H1 (cell line): Measurements from ENCODE around the gene GJE1. TPM values are rescaled to one million over a fixed set of nuclear protein-coding genes. Genes with fewer than 3 reads are reported as not detected.

Experiments
- BACH1 ChIP-seq: IDR thresholded peaks from 2 replicates; pipeline ENCODE4 v1.6.1; 2012; ENCODE audit warnings: low read length, improper control_type of control experiment
- CBX8 ChIP-seq: fragments of 300-800, 300-1000 bp; sonication (generic); IDR thresholded peaks from 2 replicates; pipeline ENCODE4 v1.7.1; 2016; ENCODE audit warnings: low read depth, low read length, borderline replicate concordance
- CEBPB ChIP-seq: IDR thresholded peaks from 2 replicates; pipeline ENCODE4 v1.6.1; 2012; ENCODE audit warnings: low read depth, low read length
- CHD2 ChIP-seq: IDR thresholded peaks from 2 replicates; pipeline ENCODE4 v1.6.1; 2012; ENCODE audit warnings: low read length, improper control_type of control experiment
- CTCF ChIP-seq, 3 experiments: IDR thresholded peaks; 1 replicate in 2 of 3; 2 replicates in 1 of 3; pipeline versions ENCODE4 v1.5.1 to v1.6.1; 2011; ENCODE audit warnings: low read length in 3 of 3, mild to moderate bottlenecking in 3 of 3, inconsistent platforms in 2 of 3, low read depth in 1 of 3, moderate library complexity in 1 of 3; ENCODE audit not compliant: insufficient read depth in 1 of 3; ENCODE audit errors: control extremely low read depth in 1 of 3
- KDM1A ChIP-seq: fragments of 200-600, 300-600 bp; sonication (generic); IDR thresholded peaks from 2 replicates; pipeline ENCODE4 v1.7.1; 2016; ENCODE audit warnings: mild to moderate bottlenecking, low read length, borderline replicate concordance
- MAX ChIP-seq: IDR thresholded peaks from 2 replicates; pipeline ENCODE4 v1.6.1; 2012; ENCODE audit warnings: inconsistent platforms
- POLR2AphosphoS5 ChIP-seq: IDR thresholded peaks from 2 replicates; pipeline ENCODE4 v1.6.1; 2011; ENCODE audit warnings: low read depth, low read length
- RAD21 ChIP-seq, 2 experiments: IDR thresholded peaks in 1 of 2; conservative IDR thresholded peaks in 1 of 2; 2 replicates each; pipeline ENCODE4 v1.6.1; 2011; ENCODE audit warnings: low read depth in 2 of 2, low read length in 2 of 2, improper control_type of control experiment in 1 of 2, inconsistent platforms in 1 of 2, mild to moderate bottlenecking in 1 of 2, moderate library complexity in 1 of 2
- SIN3A ChIP-seq, 2 experiments: IDR thresholded peaks in 1 of 2; conservative IDR thresholded peaks in 1 of 2; 2 replicates each; pipeline ENCODE4 v1.6.1; 2011 to 2012; ENCODE audit warnings: low read length in 2 of 2, improper control_type of control experiment in 1 of 2, low read depth in 1 of 2, mild to moderate bottlenecking in 1 of 2
- SP1 ChIP-seq: IDR thresholded peaks from 2 replicates; pipeline ENCODE4 v1.6.1; 2011; ENCODE audit warnings: low read depth, low read length
- SP4 ChIP-seq: IDR thresholded peaks from 2 replicates; pipeline ENCODE4 v1.6.1; 2012; ENCODE audit warnings: low read length, inconsistent platforms
- YY1 ChIP-seq: IDR thresholded peaks from 2 replicates; pipeline ENCODE4 v1.6.1; 2011; ENCODE audit warnings: low read depth, mild to moderate bottlenecking, low read length
- polyA plus RNA-seq, 7 experiments: library from polyadenylated mRNA; depleted of rRNA in 3 of 7; stranded (reverse) in 5 of 7; unstranded in 2 of 7; fragments of >200 nt in 5 of 7; fragments of 200-250 nt in 2 of 7; gene quantifications; 1 replicate in 5 of 7; 2 replicates in 1 of 7; 4 replicates in 1 of 7; pipeline versions ENCODE4 v1.2.1 to v1.2.3, GENCODE V29; 2011 to 2013; ENCODE audit warnings: missing spikeins in 2 of 7, mixed read lengths in 2 of 7
- total RNA-seq: library from RNA; stranded (reverse); fragmentation: NEBNext Ultra II Directional; extraction: Animal tissue kit (Norgen Biotek cat#: 25700); gene quantifications from 2 replicates; pipeline ENCODE4 v1.2.1, GENCODE V29; 2021

GJE1 gene
- total and polyA plus RNA-seq, 2 of the 8 experiments (the other 6 are each of a cell fraction or from before 2014, with no cell fraction given): not detected

DNA sequence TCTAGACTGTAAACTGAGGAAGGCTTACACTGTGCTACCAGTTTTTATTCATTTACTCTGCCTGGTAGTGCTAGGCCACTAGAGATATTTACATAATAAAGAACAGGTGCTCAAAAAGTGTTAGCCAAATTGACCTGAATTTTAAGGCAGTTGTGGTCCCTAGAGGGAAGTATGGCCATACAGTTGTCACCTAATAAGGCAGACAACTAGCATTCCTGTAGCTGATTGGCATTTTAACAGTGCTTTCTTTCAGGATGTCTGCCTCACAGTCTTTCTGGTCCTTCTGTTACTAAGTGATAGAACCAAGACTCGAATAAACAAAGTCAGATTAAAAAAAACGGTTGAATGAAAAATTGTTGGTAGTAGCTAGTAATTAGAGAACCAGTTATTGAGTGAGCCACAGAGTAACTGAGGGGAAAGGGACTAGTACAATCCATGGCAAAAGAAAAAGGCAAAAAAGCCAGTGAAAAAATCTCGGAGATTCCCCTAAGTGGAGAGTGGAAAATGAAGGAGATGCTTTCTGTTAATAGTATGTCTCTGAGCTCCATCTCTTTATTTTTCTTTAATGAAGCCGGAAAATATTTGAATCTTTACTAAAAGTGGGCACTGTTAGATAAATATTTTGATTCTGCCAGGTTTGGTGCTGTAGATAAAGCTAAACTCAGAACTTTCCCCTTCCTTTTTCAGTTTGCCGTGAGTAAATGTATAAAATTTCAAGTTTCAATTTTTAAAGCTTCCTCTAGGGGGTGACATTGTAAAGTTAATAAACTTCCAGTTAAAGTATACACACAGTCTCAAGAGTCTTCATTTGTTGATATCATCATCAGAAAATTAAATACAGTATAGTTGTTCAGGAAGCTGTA lies 23.4 kb downstream of the GJE1 start (continued):
- TF ChIP-seq MAX: no peak
- TF ChIP-seq KDM1A: no peak
- peak in 1 of 2 experiments; percentile 28; a peak in 3 of 4 replicates for TF ChIP-seq RAD21 (IDR thresholded peaks at IDR 0.05 in 1 of 2, conservative IDR thresholded peaks at IDR 0.05 in 1 of 2; ENCODE audit: low read depth in 2 of 2, low read length in 2 of 2)
- no peak for TF ChIP-seq SP4
- no peak for TF ChIP-seq CHD2
- TF ChIP-seq POLR2AphosphoS5: no peak
- TF ChIP-seq SIN3A (conservative IDR thresholded peaks at IDR 0.05 in 1 of 2, IDR thresholded peaks at IDR 0.05 in 1 of 2; ENCODE audit: low read depth in 1 of 2, low read length in 2 of 2): no peak
- TF ChIP-seq SP1: no peak
- TF ChIP-seq CEBPB: no peak
- no peak for TF ChIP-seq BACH1
- no peak for TF ChIP-seq CBX8
- TF ChIP-seq CTCF (IDR thresholded peaks at IDR 0.05; ENCODE audit: control extremely low read depth in 1 of 3, insufficient read depth in 1 of 3, low read depth in 1 of 3, low read length in 3 of 3): peak in 2 of 3 experiments; percentile 16 to 20; a peak in 2 of 4 replicates
- no peak for TF ChIP-seq YY1
